Transverse colon (tissue), 4 donors: ENCODE measurements around the gene CHRM4. TPM values are rescaled to one million over a fixed set of nuclear protein-coding genes. Genes with fewer than 3 reads are reported as not detected.

Source experiments
- DNase-seq: peaks from one replicate; pipeline ENCODE4 v3.0.0-alpha.2; 2019
- H3K27ac ChIP-seq, 4 donors: fragments of 200-600 bp; sonication (generic); 2 replicates each; pipeline ENCODE4 v1.5.1; 2016 to 2018; ENCODE audit warnings: inconsistent platforms in 4 of 4
- H3K27me3 ChIP-seq: fragments of 200-600 bp; sonication (generic); 2 replicates; pipeline ENCODE4 v1.5.1; 2017; ENCODE audit warnings: inconsistent platforms
- H3K36me3 ChIP-seq, 4 donors: fragments of 200-600 bp; sonication (generic); 2 replicates each; pipeline ENCODE4 v1.5.1; 2017 to 2019; ENCODE audit warnings: inconsistent platforms in 4 of 4
- H3K4me1 ChIP-seq, 4 donors: fragments of 200-600 bp; sonication (generic); 2 replicates each; pipeline ENCODE4 v1.5.1; 2017 to 2020; ENCODE audit warnings: inconsistent platforms in 4 of 4
- H3K4me3 ChIP-seq, 4 donors: fragments of 200-600 bp; sonication (generic); 1 replicate in 1 of 4; 2 replicates in 3 of 4; pipeline versions ENCODE4 v1.5.1 to v1.6.1; 2017 to 2019; ENCODE audit warnings: inconsistent platforms in 4 of 4
- H3K9me3 ChIP-seq, 2 donors: fragments of 200-600 bp; sonication (generic); 2 replicates each; pipeline ENCODE4 v1.5.1; 2017 to 2019; ENCODE audit warnings: inconsistent platforms in 2 of 2
- EP300 ChIP-seq: sonication (generic); formaldehyde crosslinking; IDR thresholded peaks from one replicate; pipeline ENCODE4 v1.6.1; 2017; ENCODE audit warnings: antibody characterized with exemption, low read depth
- POLR2A ChIP-seq: fragments of 450-650 bp; IDR thresholded peaks from one replicate; pipeline ENCODE4 v1.6.1; 2016; ENCODE audit warnings: antibody characterized with exemption, mild to moderate bottlenecking, moderate library complexity
- POLR2AphosphoS5 ChIP-seq, 3 donors: sonication (generic); formaldehyde crosslinking; IDR thresholded peaks; one replicate each; pipeline ENCODE4 v1.6.1; 2016; ENCODE audit warnings: antibody characterized with exemption in 3 of 3
- WGBS, 2 donors: methylation state at CpG; one replicate each; pipeline ENCODE4 v1.1.5; 2018; ENCODE audit warnings: low coverage in 1 of 2; 5-methylcytosine and 5-hydroxymethylcytosine counted together
- in situ Hi-C, 4 donors: fragments of 200-750 bp; cut with MboI; loops; one replicate each; pipeline versions ENCODE4 v1.15.0 to v1.15.1; 2017; ENCODE audit warnings: low sequenced_read_pairs in 3 of 4, low pct_ligation_motif_present in 1 of 4, low pct_unique_long_range_greater_than_20kb in 1 of 4
- intact Hi-C: fragments of 100-400 bp; cut with DNase I; formaldehyde crosslinking; loops from one replicate; pipeline ENCODE4 v1.15.1; 2023; ENCODE audit warnings: low total_unique reads
- total RNA-seq, 4 donors: library from RNA; depleted of rRNA; stranded (reverse); fragments of >200 nt; gene quantifications; one replicate each; pipeline ENCODE4 v1.1.0, GENCODE V29; 2016
- TF ChIP-seq, protein P1 (sequence below), 5 experiments: fragments of 200-600 bp in 3 of 5; fragments of 450-650 bp in 2 of 5; sonication (generic) in 3 of 5; IDR thresholded peaks; 1 replicate in 2 of 5; 2 replicates in 3 of 5; pipeline ENCODE4 v1.5.1; 2016 to 2017; ENCODE audit warnings: antibody characterized with exemption in 5 of 5, inconsistent platforms in 3 of 5, mild to moderate bottlenecking in 2 of 5, moderate library complexity in 1 of 5

CHRM4 gene
- total RNA-seq, 4 donors from 2014 or later = 0.82 to 3.3 TPM; not detected in 2

DNA sequence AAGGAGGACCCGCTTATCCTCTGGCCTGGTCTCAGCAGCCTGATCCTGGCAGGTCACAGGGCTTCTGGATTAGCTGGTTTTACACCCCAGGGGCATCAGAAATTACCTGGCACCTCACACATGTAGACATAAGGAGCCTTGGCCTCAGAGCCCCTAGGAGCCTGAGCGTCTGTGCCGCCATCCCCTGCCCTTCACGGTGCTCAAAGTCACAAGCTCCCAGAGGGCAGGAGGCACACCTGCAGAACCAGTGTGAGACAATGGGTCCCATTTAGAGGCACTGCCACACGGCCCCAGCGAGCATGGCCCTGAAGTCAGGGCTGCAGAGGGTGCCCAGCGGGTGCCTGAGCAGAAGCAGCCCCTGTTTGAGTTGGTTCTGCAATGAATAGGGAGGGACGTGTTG, 40.4 kb downstream of the CHRM4 start:
- Histone ChIP-seq H3K4me3 (no peak overlapping the region), H3K27ac (no peak overlapping the region), H3K36me3 (no peaks in the 10 kb centered on the region), H3K9me3 (no peaks in the 10 kb centered on the region), H3K27me3 (no peaks in the 10 kb centered on the region), H3K4me1 (peaks cover 16 to 35% (median 26%) of the 10 kb centered on the region in 4 donors)
- intact Hi-C loops = no loop called here
- no peak for DNase-seq
- in situ Hi-C loops = no loop called here
- WGBS, 2 donors = 92% methylated on average over 8 of the region's 8 CpGs; no CpG with 5 or more reads in 1 of the 2 donors
- TF ChIP-seq EP300 (no peak), POLR2A (no peak), POLR2AphosphoS5 (IDR thresholded peaks at IDR 0.05) (no peak)
- TF ChIP-seq, protein P1, sequence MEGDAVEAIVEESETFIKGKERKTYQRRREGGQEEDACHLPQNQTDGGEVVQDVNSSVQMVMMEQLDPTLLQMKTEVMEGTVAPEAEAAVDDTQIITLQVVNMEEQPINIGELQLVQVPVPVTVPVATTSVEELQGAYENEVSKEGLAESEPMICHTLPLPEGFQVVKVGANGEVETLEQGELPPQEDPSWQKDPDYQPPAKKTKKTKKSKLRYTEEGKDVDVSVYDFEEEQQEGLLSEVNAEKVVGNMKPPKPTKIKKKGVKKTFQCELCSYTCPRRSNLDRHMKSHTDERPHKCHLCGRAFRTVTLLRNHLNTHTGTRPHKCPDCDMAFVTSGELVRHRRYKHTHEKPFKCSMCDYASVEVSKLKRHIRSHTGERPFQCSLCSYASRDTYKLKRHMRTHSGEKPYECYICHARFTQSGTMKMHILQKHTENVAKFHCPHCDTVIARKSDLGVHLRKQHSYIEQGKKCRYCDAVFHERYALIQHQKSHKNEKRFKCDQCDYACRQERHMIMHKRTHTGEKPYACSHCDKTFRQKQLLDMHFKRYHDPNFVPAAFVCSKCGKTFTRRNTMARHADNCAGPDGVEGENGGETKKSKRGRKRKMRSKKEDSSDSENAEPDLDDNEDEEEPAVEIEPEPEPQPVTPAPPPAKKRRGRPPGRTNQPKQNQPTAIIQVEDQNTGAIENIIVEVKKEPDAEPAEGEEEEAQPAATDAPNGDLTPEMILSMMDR (IDR thresholded peaks at IDR 0.05) = no peak

DNA sequence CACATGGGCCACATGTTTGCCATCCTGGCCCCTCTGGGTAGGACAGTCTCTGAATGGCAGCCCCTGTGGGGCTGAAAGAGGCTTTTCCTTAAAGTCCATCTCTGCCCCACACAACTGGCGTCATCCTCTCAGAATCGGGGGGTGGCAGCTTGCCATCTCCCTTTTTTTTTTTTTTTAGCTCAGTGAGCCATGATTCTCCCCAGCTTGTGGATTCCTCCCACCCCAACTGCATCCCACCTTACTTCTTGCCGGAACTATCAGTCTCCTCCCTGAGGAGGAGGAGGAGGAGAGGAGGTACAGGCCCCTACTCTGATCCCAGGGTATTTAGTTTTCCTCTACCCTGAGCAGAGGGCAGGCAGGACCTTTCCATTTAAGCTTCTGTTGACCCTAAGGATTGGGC, 40.9 kb downstream of the CHRM4 start:
- no peak for DNase-seq
- Histone ChIP-seq H3K4me1 (peaks cover 16 to 35% (median 26%) of the 10 kb centered on the region in 4 donors), H3K4me3 (no peak overlapping the region), H3K36me3 (no peaks in the 10 kb centered on the region), H3K27me3 (no peaks in the 10 kb centered on the region), H3K9me3 (no peaks in the 10 kb centered on the region), H3K27ac (no peak overlapping the region)
- in situ Hi-C loops = no loop called here
- no peak for TF ChIP-seq POLR2AphosphoS5 (IDR thresholded peaks at IDR 0.05)
- no peak for TF ChIP-seq EP300
- TF ChIP-seq, protein P1 (IDR thresholded peaks at IDR 0.05) = no peak
- TF ChIP-seq POLR2A = no peak
- intact Hi-C loops = no loop called here
- WGBS, 2 donors = 75% methylated on average over 3 of the region's 3 CpGs; no CpG with 5 or more reads in 1 of the 2 donors

DNA sequence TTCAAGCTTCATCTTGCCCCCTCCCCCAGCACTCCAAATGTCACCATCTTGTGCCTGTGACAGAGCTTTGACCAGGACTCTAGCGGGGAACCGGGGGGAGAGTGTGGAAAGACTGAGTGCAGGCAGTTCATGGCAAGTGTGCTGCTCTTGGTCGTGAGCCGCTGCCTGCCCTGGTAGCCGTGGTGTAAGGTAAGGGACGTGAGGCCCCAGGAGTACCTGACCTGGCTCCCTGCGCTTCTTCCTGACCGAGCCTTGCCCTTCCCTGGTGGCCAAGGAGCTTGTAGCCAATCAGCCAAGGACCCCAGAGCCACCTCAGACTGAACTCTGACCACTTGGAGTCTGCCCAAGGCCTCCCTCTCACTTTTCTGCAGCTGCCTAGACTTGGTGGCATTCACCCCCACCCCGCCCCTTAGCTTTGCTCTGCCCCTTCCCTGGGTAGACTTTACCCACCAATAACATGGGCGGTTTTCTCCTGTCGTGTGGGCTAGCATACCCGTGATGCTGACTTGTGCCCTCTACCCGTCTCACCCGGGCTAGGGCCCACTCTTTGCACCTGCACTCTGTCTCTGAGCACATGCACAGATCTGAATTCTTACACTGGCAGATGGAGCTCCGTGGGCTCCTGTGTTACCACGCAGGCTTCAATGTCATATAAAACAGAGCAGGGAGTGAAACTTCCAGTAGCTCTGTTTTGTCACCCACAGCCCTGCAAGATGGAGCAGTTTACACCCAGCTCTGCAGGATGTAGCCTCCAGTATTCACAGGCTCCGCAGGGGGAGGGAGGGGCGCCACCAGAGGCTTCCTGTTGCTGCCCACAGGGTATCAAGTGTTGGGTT, 42.8 kb downstream of the CHRM4 start:
- in situ Hi-C loops = no loop called here
- peaks cover 16 to 39% (median 26%) of the 10 kb centered on the region in 4 donors for H3K4me1 ChIP-seq

DNA sequence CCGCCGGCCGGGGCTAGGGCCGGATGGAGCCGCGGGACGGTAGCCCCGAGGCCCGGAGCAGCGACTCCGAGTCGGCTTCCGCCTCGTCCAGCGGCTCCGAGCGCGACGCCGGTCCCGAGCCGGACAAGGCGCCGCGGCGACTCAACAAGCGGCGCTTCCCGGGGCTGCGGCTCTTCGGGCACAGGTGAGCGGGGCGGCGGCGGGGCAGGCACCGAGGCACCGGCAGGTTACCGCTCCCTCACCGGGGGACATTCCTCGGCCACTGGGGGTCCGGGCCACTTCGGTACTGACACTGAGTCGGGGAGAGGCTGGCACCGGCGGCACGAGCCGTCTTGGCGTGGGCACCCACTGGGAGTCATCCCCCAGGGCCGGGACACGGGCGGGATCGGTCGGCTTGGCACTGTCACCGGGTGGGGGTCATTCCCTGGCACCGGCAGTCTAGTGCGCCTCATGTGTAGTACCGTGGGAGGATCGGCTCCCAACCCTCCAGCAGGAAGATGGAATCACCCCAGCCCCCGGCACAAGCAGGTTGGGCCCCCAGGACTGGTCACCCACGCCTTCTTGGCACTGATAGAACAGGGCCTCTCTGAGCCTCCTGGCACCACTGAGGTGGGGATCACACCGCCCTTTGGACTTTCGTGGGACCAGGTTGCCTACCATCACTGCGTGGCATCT, 43.8 kb downstream of the CHRM4 start:
- no peaks in the 10 kb centered on the region for H3K36me3 ChIP-seq
- peaks cover 16 to 35% (median 26%) of the 10 kb centered on the region in 4 donors for H3K4me1 ChIP-seq
- 2% methylated on average over 28 of the region's 63 CpGs; no CpG with 5 or more reads in 1 of the 2 donors for WGBS, 2 donors
- intact Hi-C loops = no loop called here
- TF ChIP-seq EP300 (no peak), POLR2A (no peak), POLR2AphosphoS5 (IDR thresholded peaks at IDR 0.05) (no peak)
- TF ChIP-seq, protein P1 (IDR thresholded peaks at IDR 0.05) = no peak
- peak; percentile 34 for DNase-seq
- H3K27me3 ChIP-seq = no peaks in the 10 kb centered on the region
- peak overlapping the region; percentile 65 to 86 (median 71) for H3K4me3 ChIP-seq
- H3K27ac ChIP-seq = peak overlapping the region; percentile 68 to 76 (median 74)
- H3K9me3 ChIP-seq = no peaks in the 10 kb centered on the region
- in situ Hi-C loops = no loop called here

More for the DNA sequence above, 42.8 kb downstream of the CHRM4 start:
- Histone ChIP-seq H3K9me3 (no peaks in the 10 kb centered on the region), H3K27me3 (no peaks in the 10 kb centered on the region), H3K27ac (peak overlapping the region; percentile 6 to 76 (median 72)), H3K36me3 (no peaks in the 10 kb centered on the region), H3K4me3 (peak overlapping the region; percentile 65 to 86 (median 71))
- TF ChIP-seq EP300 (no peak), POLR2A (no peak), POLR2AphosphoS5 (IDR thresholded peaks at IDR 0.05) (no peak)
- TF ChIP-seq, protein P1 (IDR thresholded peaks at IDR 0.05) = no peak
- intact Hi-C loops = no loop called here
- peak; percentile 46 for DNase-seq
- WGBS, 2 donors = 28% methylated on average over 17 of the region's 18 CpGs; no CpG with 5 or more reads in 1 of the 2 donors
